ENCODE results near the gene CLIC3.
"Not testable (repeated sequence)": the region's sequence is repeated elsewhere in the genome, so short reads cannot be mapped to it uniquely, and the experiment has no call there.

CLIC3 gene

DNA sequence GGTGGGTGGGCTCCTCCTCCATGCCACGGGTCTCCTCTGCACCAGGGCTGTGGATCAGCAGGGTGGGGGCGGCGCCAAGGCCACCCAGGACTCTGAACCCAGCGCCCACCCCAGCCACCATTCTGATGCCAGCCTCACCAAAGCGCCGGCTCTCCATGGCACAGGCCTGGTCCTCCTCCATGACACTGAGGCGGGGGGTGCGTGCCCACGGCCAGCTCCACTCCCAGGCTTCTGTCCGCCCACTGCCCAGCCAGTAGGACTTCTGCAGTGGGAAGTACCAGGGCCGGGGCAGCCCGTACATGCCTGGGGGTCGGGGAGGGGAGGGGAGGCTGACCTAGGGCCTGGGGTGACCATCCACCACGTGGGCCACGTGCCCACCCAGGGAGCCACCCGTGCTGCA is 20.1 kb upstream of the CLIC3 start:
- DNase-seq: no peak

DNA sequence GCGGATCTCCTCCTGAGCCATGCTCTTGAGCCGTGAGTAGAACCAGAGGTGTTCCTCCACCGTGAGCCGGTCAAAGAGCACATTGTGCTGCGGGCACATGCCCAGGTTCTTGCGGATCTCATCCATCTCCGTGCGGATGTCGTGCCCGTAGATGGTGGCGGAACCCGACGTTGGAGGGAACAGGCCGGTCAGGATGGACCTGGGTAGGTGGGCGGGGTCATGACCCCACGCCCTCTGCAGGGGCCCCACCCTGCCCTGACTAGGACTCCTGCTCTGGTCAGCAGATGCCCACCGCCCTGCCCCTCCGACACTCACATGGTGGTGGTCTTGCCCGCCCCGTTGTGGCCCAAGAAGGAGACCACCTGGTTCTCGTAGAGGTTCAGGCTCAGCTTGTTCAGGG is 19.6 kb upstream of the CLIC3 start:
- no peak for DNase-seq

DNA sequence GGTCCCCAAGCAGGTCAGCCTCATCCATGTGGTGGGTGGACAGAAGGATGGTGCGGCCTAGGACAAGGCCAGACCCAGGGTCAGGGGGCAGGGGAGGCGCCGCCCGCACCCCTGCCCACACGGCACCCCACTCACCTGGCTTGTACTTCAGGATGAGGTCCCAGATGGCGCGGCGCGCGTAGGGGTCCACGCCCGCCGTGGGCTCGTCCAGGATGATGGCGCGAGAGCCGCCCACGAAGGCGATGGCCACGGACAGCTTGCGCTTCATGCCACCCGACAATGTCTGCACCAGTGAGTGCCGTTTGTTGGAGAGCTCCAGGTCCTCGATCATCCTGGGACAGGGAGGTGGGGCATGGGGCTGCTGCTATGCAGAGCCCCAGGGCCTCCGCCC is 19.2 kb upstream of the CLIC3 start:
- no peak for DNase-seq

DNA sequence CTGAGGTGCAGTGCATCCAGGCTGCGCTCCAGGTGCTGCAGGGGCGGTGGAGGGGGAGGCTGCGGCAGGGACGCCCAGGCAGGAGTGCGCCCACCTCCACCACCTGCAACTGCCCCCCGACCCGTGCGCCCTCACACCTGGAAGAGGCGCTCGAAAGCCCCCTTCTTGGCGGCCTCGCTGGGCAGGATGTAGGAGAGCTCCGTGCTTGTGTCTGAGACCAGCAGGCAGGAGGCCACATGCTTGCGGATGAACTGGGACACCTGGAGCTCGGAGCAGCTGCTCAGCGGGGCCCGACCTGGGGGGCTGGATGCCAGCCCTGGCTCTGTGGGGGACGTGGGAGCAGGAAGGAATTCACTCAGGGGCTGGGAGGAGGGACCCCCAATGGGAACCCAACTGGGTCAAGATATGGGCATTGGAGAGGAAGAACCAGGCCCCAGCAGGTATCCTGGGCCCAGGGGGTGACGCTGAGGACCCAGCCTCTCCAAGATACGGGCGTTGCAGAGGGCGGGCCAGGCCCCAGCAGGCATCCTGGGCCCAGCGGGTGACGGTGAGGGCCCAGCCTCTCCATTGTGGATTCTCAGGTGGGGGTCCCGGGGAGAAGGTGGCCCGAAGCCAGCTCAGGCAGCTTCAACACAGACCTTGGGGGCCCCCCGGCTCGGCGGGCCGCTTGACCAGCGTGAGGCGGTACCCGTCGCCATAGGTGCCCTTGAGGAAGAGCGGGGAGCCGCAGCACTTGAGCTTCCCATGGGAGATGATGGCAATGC is 18.6 kb upstream of the CLIC3 start:
- DNase-seq: no peak

DNA sequence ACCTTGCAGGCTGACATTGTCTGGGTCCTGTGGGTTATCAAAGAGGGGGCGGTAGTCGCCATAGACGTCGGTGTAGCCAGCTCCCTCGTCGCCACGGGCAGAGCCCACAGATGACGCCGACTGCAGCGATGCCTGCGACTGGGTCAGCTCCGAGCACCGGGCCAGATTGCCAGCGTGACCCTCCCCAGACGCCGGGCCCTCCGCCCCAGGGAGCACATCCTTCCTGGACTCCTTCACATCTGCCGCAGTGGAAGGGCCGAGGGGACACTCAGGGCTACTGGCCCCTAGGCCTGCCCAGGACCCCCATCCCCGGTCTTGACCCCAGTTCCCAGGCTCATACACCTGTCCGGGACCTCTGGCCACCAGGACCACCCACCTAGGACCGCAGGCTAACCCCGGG is 17.8 kb upstream of the CLIC3 start:
- no peak for DNase-seq

DNA sequence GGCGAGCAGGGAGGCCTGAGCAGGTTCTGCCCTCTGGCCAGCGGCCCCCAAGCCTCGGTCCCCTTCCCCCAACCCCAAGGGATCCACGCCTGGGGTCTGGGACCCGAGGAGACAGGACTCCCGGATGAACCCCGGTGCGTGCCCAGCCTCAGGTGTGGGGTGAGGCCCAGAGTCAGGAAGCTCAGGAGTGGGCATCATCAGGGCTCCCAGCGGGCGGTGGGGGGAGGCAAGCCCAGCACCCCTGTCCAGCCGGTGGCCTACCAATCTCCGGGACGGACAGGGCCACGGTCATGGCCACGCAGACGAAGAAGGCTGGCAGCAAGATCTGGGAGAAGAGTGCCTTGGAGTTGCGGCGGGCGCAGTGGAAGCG is 17.2 kb upstream of the CLIC3 start:
- no peak for DNase-seq

DNA sequence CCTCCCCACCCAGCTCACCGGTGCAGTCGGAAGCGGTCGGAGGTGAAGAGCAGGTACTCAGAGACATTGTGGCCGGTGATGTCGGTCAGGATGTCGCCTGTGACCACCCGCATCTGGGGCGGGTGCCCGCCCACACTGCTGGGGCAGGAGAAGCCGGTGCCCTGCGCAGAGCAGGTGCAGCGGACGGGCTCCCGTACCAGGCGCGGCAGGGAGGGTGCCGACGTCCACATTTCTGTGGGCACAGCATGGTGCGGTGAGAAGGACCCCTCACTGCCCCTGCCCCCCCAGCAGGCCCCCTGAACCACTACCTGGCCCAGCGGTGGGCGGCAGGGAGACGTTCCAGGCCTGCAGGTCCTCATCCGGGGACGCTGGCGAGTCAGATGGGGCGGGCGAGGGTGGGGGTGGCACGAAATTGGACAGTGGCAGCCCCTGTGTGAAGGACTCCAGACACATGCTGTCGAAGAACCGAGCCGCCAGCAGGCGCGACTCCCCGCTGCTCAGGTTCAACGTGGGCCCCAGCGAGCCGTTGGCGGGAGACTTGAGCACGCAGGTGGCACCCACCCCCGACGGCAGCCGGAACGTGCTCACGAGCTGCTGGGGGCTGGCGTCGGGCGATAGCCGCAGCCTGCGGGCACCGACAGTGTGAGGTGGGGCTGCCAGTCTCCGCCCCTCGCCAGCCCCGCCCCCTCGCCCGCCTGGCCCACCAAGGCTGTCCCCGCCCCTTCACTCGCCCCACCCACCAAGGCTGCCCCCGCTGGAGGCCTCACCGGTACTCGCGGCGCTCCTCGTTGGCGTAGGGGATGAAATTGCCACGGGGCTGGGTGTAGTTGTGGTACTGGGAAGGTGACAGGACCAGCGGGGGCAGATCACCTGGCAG is 16.6 kb upstream of the CLIC3 start:
- no peak for DNase-seq

DNA sequence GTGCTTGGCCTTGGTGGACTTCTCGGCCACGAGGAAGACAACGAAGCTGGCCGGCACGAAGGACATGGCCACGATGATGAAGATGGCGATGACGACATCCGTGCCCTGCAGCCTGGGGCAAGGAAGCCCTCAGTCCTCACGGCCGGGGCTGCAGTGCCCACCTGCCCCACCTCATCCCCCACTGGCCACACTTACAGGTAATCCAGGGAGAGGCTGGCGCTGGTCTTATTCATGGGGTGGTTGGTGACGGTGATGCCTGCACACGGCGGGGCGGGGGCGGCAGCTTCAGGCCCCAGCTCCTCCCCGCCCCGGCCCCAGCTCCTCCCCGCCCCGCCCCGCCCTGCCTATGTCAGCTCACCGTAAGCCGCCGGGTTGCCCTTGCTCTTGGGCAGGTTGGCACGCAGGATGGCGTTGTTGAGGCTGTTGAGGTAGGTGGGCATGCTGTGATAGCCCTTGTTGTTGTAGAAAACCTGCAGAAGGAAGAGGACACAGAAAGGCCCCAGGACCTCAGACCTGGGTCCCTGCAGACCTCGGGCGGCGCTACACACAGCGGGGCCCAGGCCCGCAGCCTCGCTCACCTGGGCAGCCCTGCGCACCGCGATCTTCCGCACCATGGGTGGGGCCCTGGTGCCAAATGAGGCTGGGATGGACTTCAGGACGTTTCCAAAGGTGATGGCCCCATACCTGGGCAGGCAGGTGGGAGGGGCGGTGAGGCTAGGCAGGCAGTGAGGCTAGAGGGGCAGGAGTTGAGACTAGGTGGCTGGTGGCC is 15.7 kb upstream of the CLIC3 start:
- DNase-seq: no peak

DNA sequence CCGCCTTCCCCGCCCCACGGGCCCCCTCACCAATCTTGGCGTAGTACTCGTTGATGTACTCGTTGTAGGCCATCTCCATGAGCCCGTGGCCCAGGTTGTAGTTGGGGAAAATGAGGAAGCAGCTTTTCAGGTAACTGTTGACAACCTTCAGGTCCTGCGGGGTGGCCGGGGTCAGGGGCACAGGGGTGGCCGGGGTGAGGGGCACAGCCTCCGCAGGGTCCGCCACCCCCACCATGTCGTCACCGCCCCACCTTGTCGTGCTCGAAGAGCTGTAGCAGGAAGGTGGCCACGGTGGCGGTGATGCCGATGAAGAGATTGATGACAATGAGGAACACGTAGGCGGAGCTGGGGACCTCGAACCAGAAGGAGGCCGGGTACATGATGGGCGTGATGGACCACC is 14.8 kb upstream of the CLIC3 start:
- DNase-seq: no peak

DNA sequence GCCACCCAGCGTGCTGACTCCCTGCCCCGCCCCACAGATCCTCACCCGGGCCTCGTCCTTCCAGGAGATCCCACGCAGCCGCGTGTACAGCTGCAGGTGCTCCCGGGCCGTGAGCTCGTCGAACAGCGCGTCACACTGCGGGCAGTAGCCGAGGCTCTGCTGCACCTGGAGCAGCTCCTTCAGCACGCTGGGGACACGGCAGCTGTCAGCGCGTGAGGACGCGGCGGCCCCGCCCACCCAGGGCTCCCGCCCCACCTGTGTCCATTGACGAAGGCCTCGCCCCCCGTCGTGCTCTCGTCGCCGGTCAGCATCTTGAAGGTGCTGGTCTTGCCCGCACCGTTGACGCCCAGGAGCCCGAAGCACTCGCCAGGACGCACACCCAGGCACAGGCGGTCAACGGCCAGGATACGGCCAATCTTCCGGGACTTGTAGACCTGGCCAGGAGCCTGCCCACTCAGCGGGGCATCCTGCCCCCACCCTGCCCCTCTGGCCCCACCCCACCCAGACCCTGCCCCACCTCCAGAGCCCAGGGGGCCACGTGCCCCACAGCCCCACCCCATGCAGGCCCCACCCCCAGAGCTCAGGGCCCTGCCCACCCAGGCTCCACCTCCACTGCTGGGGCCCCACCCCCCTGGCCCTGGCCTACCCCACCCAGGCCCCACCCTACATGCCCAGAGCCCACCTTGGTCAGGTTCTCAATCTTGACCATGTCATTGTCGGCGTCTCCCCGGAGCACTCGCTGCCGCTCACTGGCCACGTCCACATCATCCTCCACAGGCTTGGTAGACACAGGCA is 13.8 kb upstream of the CLIC3 start:
- no peak for DNase-seq

DNA sequence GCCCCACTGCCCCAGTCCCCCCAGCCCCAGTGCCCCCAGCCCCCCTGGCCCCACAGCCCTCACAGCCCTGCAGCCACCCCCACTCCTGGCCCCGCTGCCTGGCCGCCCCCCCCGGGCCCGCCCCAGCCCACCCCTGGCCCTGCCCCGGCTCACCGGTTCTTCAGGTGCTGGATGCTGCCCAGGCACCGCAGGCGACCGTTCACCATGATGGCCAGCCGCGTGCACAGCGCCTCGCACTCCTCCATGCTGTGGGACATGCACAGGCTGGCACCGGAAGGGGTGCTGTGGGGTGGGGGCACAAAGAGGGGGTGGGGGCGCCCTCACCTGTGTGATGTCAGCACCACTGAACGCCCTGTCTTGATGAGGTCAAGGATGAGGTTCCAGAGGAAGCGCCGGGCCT is 12.8 kb upstream of the CLIC3 start:
- DNase-seq: no peak

DNA sequence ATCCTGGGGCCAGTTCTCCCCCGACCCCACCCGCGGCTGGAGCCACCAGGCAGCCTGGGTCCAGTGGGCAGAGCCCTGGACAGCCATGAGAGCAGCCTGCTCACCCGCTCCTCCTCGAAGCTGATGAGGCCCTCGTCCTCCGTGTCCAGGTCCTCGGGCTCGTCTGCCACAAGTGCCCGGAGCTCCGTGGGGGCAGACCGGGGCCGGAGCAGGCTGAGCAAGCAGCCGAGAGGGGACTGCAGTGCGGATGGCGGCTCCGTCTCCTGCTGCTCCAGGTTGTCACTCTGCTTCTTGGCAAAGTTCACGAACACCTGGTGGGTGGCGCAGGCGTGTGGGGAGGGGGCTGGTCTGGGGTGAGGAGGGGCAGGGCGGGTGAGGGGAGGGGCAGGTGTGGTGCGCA is 11.9 kb upstream of the CLIC3 start:
- no peak for DNase-seq

DNA sequence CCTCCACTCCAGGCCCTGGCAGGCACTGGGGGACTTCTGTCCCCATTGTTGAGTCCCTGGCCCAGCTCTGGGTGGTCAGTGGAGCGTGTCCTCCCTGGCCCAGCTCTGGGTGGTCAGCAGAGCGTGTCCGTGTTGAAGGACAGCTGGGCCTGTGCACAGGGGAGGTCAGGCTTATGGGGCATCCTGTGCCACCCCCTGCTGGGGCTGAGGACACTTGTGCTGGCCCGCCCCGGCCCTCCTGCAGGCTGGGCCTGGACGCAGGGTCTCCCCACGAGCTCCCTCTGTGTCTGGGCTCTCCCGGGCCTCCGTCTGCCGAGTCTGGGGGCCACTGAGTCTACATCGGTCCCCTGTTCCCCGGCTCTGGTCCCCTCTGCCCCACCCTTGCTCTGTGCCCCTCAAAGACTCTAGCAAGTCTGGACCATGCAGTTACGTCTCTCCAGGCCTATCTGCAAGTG is 11.5 kb upstream of the CLIC3 start:
- no peak for DNase-seq

DNA sequence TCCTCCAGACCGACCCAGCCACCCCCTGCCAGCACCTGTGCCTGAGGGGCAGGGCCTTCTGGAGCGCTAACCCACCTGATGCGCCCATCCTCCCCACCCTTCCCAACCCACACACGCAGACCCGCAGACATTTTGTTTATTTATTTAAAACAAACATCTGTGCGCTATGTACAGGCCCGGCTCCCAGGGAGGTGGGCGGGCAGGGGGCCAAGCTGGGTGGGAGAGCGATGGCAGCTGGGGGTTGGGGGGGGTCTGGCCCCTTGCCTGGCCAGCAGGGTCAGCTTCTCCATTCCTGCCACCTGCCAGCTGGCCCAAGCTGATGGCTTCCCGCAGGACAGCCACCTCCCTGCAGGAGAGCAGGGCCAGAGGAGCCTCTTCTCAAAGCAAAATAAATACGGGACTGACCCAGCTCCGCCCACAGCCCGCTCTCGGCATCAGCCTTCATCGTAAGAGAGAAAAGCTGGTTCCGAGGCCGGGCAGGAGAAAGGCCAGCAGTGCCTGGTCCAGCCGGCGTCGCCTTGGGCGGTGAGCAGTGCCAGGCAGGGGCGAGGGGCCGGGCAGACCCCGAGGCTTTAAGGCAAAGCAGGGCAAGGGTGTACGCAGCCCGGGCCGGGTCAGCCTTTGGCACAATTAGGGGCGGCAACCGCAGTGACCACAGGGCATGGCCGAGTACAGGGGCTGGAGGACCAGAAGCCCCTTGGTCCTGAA is 10.9 kb upstream of the CLIC3 start:
- DNase-seq: no peak

DNA sequence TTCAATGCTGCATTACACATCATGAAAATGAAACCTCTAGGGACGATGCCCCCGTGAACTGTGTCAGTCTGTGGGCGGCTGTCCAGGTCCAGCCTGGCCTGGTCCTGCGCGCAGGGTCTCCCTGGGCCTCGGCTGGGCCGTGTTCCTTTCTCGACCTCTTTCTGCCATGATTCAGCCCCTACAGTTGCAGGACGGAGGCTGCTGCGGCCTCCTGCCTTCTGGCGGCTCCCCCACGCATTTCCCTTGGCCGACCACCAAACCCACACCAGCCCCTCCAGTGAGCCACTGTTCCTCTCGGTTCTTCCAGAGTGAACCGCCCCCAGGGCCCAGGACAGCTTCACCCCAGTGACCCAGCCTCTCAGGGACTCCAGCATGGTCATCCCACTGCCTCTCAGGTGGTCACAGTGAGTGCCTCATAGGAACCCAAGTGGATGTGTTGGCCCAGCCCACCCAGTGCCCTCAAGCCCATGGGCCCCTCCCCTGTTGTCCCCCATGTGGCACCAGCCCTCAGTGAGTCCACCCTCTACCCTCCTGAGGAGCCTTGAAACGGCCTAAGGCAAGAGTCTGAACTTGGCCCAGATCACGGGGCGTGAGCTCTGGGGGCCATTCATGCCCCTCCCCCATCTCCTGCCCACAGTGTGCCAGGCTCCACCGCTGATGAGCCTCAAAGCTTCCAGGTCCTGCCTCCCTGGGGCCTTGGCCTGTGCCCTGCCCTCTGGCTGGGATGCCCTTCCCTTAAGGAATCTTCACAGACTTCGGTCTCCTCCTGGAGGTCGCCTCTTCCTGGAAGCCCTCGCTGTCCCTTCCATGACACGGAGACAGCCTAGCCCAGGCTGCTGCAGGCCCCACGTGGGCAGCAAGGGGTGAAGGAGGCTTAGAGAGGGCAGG is 10.0 kb upstream of the CLIC3 start:
- no peak for DNase-seq

DNA sequence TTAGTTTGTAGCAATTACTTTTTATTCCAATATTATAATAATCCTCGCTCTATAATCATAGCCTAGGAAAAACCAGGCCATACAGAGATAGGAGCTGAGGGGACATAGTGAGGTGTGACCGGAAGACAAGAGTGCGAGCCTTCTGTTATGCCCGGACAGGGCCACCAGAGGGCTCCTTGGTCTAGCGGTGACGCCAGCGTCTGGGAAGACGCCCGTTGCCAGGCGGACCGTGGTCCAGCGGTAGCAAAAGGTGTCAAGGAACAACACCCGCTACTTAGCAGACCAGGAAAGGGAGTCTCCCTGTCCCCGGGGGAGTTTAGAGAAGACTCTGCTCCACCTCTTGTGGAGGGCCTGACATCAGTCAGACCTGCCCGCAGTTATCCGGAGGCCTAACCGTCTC is 7.9 kb upstream of the CLIC3 start:
- not testable (repeated sequence) for DNase-seq

DNA sequence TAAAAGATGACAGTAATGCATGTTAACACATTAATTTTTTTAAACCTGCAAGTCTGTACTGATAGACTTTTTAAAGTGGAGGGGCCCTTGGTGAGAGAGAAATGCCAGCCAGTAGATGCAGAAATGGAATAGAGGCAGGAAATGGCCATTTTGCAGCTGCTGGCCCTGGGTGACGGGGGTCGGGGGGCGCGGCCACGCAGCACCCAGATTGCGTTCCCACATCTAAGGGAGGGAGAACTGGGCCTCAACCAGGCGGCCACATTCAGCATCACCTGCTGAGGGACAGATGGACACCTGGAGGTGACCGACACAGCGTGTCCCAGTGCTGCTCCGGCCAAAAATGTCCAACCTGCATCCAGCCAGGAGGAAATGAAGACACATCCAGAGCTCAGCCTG is 6.3 kb upstream of the CLIC3 start:
- DNase-seq: no peak

DNA sequence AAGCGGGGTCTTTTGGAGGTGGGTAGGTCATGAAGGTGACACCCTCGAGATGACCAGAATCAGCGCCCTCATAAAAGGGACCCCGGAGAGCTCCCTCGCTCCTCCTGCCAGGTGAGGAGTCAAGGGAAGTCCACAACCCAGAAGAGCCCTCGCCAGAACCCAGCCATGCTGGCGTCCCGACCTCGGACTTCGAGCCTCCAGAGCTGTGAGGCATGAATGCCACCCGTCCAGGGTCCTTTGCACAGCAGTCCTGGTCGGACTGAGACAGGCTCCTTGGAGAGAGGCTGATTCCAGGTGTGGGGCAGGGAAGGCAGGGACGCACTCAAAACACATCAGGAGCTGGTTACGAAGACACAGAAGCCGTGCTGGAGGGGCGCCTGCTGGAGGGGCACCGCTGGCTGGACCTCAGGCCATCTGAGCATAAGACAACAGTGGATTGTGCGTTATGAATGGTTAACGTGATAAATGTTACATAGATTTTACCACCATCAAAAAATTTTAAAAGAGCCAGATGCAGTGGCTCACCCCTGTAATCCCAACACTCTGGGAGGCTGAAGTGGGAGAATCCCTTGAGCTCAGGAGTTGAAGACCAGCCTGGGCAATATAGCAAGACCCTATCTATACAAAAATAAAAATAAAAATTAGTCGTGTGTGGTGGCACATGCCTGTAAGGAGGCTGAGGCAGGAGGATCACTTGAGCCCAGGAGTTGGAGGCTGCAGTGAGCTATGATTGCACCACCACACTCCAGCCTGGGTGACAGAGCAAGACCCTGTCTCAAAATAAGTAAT is 5.7 kb upstream of the CLIC3 start:
- DNase-seq: no peak

DNA sequence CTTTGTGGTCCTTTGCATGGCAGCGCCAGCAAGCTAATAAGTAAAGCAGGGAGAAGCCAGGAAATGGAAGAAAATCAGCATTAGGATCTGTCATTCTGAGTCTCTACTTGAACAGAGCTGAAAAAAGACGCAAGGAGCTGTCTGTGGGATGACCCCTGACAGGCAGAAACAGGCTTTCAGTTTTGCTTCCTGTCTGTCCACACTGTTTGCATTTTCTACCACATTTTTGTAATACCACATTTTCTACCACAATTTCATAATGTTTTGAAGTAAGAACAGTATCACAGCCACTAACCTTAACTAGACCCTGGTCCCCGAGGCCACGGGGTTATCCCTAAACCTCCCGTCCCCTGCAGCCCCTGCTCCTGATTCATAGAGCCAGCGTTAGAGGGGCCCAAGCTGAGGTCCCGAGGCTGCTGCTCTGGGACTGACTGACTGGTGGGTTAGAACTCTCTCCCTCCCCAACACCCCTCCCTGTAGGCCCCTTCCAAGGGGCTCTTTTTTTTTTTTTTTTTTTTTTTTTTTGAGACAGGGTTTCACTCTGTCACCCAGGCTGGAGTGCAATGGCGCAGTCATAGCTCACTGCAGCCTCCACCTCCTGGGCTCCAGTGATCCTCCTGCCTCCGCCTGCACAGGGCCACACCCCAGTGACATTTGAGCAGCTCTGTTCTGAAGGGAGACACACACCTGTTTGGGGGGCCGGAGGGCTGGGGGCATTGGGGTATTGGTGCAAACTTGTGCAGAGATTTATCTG is 4.0 kb upstream of the CLIC3 start:
- peak; percentile 58 for DNase-seq

Measured in hematopoietic multipotent progenitor cell treated with erythropoietin and hydrocortisone succinate and interleukin-3 and kit ligand, for 6 days (in vitro differentiated cells).